GM18858 (cell line): ENCODE results near the gene CLDN9.
"Not testable (repeated sequence)": the region's sequence is repeated elsewhere in the genome, so short reads cannot be mapped to it uniquely, and the experiment has no call there.

Source experiments
- ATAC-seq: cut with Tn5 transposase; IDR thresholded peaks from one replicate; pipeline ENCODE4 v1.9.1; 2021; ENCODE audit not compliant: unreplicated experiment

Gene CLDN9

DNA sequence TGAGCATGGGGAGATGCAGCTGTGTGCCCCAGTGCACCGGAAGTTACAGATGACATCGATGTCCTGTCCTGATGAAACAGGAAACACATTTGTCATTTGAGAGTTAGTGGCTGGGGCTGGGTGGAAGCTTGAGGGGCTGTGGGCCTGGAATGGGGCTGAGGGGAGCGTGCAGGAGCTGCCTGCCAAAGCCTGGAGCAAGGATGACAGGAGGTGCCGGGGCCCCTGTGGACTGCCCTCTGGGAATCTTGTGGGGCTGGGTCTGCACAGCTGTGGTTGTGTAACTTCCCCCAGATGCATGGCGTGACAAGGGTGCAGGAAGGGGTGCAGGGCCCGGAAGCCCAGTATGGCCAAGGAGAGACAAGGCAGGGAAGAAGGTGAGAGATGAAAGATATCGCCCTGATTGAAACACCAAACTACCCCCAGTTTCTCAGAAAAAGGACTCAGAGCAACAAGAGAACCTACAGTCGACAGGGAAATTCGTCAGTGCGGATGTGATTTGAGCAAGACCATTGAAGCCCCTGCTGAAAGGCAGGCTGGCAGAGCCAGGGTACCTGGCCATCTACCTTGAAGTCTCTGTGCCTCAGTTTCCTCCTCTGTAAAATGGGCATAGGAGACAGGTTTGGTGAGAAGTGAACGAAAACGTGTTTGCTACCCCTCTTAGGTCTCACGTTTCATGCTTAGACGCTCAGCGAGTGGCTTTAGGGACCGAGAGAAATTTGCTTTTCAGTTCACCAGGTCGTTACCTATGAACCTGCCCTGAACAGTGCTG, 42.4 kb downstream of the CLDN9 start:
- ATAC-seq = no peak

DNA sequence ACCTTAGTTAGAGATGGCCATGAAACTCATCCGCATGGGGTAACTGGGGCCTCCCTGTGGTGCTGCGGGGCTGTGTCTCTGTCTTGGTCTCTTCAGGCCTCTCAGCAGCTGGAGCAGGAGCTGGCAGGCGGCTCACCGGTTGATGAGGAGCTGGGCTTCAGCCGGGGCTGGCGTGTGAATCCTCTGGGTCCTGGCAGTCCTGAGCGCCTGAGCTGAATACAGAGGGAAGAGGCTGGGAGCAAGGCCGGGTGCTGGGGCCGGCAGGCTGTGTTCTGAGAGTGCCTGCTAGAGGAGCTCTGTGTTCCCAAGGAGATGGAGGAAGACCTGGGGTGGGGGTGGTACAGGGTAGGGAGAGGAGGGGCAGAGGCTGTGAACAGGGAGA, 43.0 kb downstream of the CLDN9 start:
- not testable (repeated sequence) for ATAC-seq

- ATAC-seq = no peak
These were observed 43.8 kb downstream of the CLDN9 start for GRCh38 chr16:3056336-3057180.

DNA sequence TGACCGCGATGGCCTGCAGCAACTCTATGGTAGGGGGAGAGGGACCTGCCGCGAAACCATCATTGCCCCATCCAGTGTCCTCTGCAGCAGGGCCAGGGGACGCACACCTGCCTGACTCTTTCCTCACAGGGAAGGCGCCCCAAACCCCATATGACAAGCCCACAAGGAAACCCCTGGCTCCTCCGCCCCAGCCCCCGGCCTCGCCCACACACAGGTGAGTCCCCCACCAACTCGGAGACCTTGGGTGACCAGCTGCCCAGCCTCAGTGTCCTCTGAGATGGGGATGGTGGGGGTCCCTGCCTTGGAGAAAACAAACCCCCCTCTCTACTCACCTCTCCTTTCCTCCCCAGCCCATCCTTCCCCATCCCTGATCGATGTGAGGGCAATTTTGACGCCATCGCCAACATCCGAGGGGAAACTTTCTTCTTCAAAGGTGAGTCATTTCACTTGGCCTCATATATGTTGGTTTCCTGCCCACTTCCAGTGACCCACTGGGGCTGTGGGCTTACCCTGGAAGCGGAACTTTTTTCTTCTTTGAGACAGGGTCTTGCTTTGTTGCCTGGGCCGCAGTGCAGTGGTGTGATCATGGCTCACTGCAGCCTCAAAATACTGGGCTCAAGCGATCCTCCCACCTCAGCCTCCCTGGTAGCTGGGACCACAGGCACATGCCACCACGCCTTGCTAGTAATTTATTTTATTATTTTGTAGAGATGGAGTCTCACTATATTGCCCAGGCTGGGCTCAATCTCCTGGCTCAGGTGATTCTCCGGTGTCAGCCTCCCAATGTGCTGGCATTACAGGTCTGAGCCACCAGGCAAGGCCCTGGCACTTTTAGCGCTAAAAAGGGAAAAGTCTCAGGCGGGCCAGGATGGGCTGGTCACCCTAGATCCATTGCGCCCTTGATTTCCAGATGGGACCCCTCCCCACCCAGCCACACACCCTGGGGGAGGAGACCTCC, 44.7 kb downstream of the CLDN9 start:
- no peak for ATAC-seq

- ATAC-seq = no peak
These were observed 45.7 kb downstream of the CLDN9 start for GRCh38 chr16:3058139-3059030.

- ATAC-seq = no peak
These were observed 46.5 kb downstream of the CLDN9 start for GRCh38 chr16:3059041-3059722.

DNA sequence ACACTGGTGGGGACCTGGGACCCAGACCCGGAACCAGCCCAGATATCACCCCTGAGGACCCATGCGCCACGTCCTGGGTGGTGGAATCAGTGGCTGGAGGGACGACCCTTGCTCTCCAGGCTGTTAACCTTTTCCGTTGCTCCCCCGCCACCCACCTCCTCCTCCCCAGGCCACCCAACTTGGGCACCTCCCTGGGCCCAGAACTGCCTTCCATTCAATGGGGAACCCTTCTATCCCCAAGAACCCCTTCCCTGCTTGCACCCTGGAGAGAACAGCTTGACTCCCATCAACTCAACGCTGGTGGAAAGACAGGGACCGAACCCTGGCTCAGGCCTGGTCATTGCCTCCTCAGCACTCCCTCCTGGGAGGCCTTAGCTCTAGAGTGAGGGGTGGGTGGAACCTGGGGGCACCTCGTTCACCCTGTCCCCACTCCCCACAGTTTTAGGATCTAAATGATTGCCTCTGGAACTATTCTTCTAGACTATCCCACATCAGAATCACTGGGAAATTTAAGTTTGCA, 47.1 kb downstream of the CLDN9 start:
- no peak for ATAC-seq

GRCh38 chr16:3060339-3061127, 47.8 kb downstream of the CLDN9 start:
- no peak for ATAC-seq

- no peak for ATAC-seq
These were observed 49.8 kb downstream of the CLDN9 start for GRCh38 chr16:3062553-3062952.

GRCh38 chr16:3063625-3064386, 51.1 kb downstream of the CLDN9 start:
- ATAC-seq = no peak
